Mammary epithelial cell (primary cell): ENCODE data around the gene FLT3.

ENCODE experiments used
- EZH2 ChIP-seq: IDR thresholded peaks from 2 replicates; pipeline ENCODE4 v1.6.1; 2012; ENCODE audit warnings: low read length, inconsistent platforms, borderline replicate concordance
- TF ChIP-seq, protein P1 (sequence below), 2 donors: IDR thresholded peaks in 1 of 2; conservative IDR thresholded peaks in 1 of 2; 2 replicates each; pipeline ENCODE4 v1.5.1; 2011 to 2012; ENCODE audit warnings: inconsistent platforms in 2 of 2, low read length in 2 of 2, mild to moderate bottlenecking in 2 of 2, control low read depth in 1 of 2, low read depth in 1 of 2; ENCODE audit not compliant: insufficient read depth in 1 of 2; ENCODE audit errors: extremely low read depth in 1 of 2

DNA sequence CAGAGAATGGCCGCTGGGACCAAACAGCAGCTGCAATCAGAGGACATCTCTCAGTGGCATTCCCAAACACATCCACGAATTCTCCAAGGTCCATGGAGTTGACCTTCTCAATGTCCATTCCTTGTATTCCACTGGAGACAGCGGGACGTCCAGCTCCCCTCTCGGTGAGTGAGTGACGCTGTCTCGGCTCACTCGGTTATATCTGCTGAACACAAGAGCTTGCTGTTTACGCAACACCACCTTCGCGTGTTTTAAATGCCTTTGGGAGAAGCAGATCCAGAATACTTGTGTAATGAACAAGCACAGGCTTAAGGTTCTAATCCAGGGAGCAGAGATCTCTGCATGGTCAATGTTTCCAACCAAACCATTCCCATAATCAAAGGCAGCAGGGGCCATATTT is 111.9 kb downstream of the FLT3 start, which contains the start of gene URAD:
- TF ChIP-seq, protein P1, sequence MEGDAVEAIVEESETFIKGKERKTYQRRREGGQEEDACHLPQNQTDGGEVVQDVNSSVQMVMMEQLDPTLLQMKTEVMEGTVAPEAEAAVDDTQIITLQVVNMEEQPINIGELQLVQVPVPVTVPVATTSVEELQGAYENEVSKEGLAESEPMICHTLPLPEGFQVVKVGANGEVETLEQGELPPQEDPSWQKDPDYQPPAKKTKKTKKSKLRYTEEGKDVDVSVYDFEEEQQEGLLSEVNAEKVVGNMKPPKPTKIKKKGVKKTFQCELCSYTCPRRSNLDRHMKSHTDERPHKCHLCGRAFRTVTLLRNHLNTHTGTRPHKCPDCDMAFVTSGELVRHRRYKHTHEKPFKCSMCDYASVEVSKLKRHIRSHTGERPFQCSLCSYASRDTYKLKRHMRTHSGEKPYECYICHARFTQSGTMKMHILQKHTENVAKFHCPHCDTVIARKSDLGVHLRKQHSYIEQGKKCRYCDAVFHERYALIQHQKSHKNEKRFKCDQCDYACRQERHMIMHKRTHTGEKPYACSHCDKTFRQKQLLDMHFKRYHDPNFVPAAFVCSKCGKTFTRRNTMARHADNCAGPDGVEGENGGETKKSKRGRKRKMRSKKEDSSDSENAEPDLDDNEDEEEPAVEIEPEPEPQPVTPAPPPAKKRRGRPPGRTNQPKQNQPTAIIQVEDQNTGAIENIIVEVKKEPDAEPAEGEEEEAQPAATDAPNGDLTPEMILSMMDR (conservative IDR thresholded peaks at IDR 0.05 in 1 of 2, IDR thresholded peaks at IDR 0.05 in 1 of 2; ENCODE audit: extremely low read depth in 1 of 2, insufficient read depth in 1 of 2, low read depth in 1 of 2, low read length in 2 of 2) = no peak
- TF ChIP-seq EZH2 = no peak
